ENCODE data around the gene NGF. TPM values are rescaled to one million over a fixed set of nuclear protein-coding genes. Genes with fewer than 3 reads are reported as not detected.

The NGF gene
- 0.13 and 0.32 TPM in 2 replicates for total RNA-seq

DNA sequence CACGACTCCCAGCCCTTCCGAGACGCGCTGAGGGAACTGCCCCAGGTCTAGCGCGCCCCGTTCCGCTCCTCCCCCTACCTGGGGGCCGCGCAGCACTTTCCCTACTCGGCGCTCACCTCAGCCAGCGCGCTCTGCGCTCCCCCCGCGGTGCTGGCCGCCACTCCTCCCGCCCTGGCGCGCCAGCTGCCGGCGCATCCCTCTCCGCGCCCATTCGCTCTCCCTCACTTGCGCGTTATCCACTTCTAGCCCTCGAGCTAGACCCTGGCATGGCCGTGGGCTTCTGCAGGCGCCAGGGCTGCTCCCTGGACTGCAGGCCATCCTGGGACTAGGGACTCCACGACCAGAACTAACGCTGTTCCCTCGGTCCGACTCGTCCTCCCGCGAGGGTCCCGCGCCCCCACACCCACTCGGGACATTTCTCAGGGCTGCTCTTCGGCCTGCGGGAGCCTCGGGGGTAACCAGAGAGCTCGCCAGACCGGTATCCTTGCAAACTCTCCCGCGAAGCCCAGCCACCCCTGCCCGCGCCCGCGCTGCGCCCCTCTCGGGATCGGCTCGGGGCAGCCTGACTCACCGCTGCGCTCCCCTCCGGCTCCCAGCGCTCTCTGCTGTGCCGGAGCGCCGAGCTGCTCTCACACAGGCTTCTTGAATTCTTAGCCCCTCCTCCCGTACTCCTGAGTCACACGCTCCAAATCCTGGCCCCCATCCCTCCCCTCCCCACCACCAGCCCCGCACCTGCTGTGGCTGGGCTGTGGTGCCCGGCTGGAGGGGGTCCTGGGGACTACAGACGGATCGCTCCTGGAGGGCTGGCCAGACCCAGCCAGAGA is at the start of gene NGF:
Gene NGF, minus strand, starts transcription at position 617 of the 824 bp plus-strand sequence. CDS start 51,454 bp downstream, outside the sequence.

Other genes with a start within 250 kb of the NGF start
- gene TSPAN2, start 248.7 kb downstream of the NGF start, total RNA-seq: 0.81 and 8.1 TPM in 2 replicates